RKO (cell line): Measurements from ENCODE around the gene TTC28.

Experiments used
- DNase-seq: peaks from one replicate; pipeline ENCODE4 v3.0.0-alpha.2; 2016; ENCODE audit warnings: low spot score

Gene TTC28

GRCh38 chr22:28268850-28269249 lies 410.8 kb downstream of the TTC28 start:
- DNase-seq = no peak

- no peak for DNase-seq
Observed at GRCh38 chr22:28268171-28268570, 411.5 kb downstream of the TTC28 start.

- DNase-seq = no peak
Observed at GRCh38 chr22:28260619-28261018, 419.0 kb downstream of the TTC28 start.

- DNase-seq = no peak
Observed at GRCh38 chr22:28259774-28260312, 419.8 kb downstream of the TTC28 start.

- DNase-seq = no peak
Observed at GRCh38 chr22:28254396-28254795, 425.2 kb downstream of the TTC28 start.

- no peak for DNase-seq
Observed at GRCh38 chr22:28252539-28252938, 427.1 kb downstream of the TTC28 start.

GRCh38 chr22:28250036-28250695 lies 429.5 kb downstream of the TTC28 start:
- no peak for DNase-seq

- no peak for DNase-seq
Observed at GRCh38 chr22:28249402-28249801, 430.2 kb downstream of the TTC28 start.

GRCh38 chr22:28247667-28248363 lies 431.8 kb downstream of the TTC28 start:
- DNase-seq = no peak

GRCh38 chr22:28247136-28247535 lies 432.5 kb downstream of the TTC28 start:
- no peak for DNase-seq

- no peak for DNase-seq
Observed at GRCh38 chr22:28246397-28246796, 433.2 kb downstream of the TTC28 start.

GRCh38 chr22:28245579-28246224 lies 433.9 kb downstream of the TTC28 start:
- DNase-seq = no peak

- DNase-seq = no peak
Observed at GRCh38 chr22:28244757-28245156, 434.9 kb downstream of the TTC28 start.

- no peak for DNase-seq
Observed at GRCh38 chr22:28243539-28243938, 436.1 kb downstream of the TTC28 start.

GRCh38 chr22:28241656-28242290 lies 437.9 kb downstream of the TTC28 start:
- DNase-seq = no peak

- DNase-seq = no peak
Observed at GRCh38 chr22:28239941-28240340, 439.7 kb downstream of the TTC28 start.

- no peak for DNase-seq
Observed at GRCh38 chr22:28237783-28238182, 441.9 kb downstream of the TTC28 start.

GRCh38 chr22:28237112-28237511 lies 442.5 kb downstream of the TTC28 start:
- DNase-seq = no peak

GRCh38 chr22:28232204-28232603 lies 447.4 kb downstream of the TTC28 start:
- no peak for DNase-seq

- no peak for DNase-seq
Observed at GRCh38 chr22:28231441-28231840, 448.2 kb downstream of the TTC28 start.

- DNase-seq = no peak
Observed at GRCh38 chr22:28230671-28231070, 449.0 kb downstream of the TTC28 start.
